Measurements from ENCODE around the gene HEBP2.

Gene HEBP2

DNA sequence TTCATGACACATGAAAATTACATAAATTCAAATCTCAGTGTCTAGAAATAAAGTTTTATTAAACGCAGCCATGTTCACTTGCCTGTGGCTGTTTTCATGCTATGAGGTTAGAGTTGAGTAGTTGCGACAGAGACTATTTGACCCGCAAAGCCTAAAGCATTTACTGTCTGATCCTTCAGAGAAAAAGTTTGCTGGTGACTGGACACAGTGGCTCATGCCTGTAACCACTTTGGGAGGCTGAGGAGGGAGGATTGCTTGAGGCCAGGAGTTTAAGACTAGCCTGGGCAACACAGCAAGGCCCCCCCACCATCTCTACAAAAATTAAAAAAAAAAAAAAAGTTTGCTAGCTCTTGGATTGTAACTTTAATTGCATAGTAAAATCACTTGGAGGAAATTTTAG is 17.1 kb upstream of the HEBP2 start:
- no peak for ATAC-seq
- no peak for TF ChIP-seq CREB5 (CRISPR knock-in tag; IDR thresholded peaks at IDR 0.05; ENCODE audit: low read depth)
- no peak for TF ChIP-seq CSRNP3 (CRISPR knock-in tag; IDR thresholded peaks at IDR 0.05)
- TF ChIP-seq PATZ1 (CRISPR knock-in tag; IDR thresholded peaks at IDR 0.05; ENCODE audit: borderline replicate concordance): no peak
- TF ChIP-seq CSDC2 (CRISPR knock-in tag; IDR thresholded peaks at IDR 0.05): no peak
- no peak for TF ChIP-seq OSR1 (CRISPR knock-in tag; IDR thresholded peaks at IDR 0.05)
- no peak for TF ChIP-seq PPARA (CRISPR knock-in tag; IDR thresholded peaks at IDR 0.05; ENCODE audit: borderline replicate concordance)
- no peak for TF ChIP-seq TCF4 (CRISPR knock-in tag; IDR thresholded peaks at IDR 0.05; ENCODE audit: borderline replicate concordance)
- TF ChIP-seq SNAI2 (CRISPR knock-in tag; IDR thresholded peaks at IDR 0.05): no peak
- no peak for TF ChIP-seq BACH2 (CRISPR knock-in tag; IDR thresholded peaks at IDR 0.05; ENCODE audit: borderline replicate concordance)
- TF ChIP-seq GLIS3 (CRISPR knock-in tag; IDR thresholded peaks at IDR 0.05): no peak
- no peak for TF ChIP-seq ZNF565 (CRISPR knock-in tag; conservative IDR thresholded peaks at IDR 0.05; ENCODE audit: low read depth)
- no peak for TF ChIP-seq ARNTL (CRISPR knock-in tag; IDR thresholded peaks at IDR 0.05; ENCODE audit: borderline replicate concordance, low read depth)
- TF ChIP-seq TOX (CRISPR knock-in tag; IDR thresholded peaks at IDR 0.05; ENCODE audit: borderline replicate concordance): no peak
- no peak for TF ChIP-seq ZNF8 (CRISPR knock-in tag; IDR thresholded peaks at IDR 0.05)

DNA sequence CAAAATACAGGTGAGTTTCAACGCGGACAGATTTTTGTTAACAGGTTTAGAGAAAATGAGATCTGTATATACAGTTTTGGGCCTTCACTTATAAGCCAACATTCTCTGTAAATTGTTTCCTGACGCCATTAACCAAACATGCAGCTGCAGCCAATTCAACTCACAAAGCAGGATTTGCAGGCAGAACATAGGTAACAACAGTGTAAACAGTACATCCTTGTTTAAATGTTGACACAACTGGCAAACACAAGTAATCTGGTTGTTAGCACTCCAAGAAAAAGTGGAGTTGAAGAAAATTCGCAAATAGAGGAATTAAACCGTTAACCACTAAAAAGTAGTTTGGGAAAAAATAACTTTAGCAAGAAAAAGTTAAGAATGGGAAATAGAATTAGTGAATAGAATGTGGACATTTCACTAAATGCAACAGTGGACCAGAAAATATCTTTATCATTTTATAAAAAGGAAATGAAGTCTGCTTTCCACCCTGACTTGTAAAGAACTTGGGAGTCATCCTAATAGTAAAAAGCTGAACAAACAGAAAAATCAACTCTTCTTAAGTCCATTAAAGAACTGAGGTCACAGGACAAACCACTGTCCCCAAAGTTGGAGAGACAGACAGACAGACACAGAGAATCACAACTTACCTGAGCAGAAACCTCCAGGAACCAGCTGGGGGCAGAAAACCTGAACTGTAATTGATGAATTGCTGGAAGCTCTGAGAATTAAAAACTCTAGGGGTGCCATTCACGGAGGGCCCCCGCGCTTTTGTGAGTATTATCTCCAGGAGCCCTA is 16.2 kb upstream of the HEBP2 start:
- TF ChIP-seq ISL1 (CRISPR knock-in tag; IDR thresholded peaks at IDR 0.05) (no peak), CSRNP3 (CRISPR knock-in tag; IDR thresholded peaks at IDR 0.05) (no peak), TCF4 (CRISPR knock-in tag; IDR thresholded peaks at IDR 0.05; ENCODE audit: borderline replicate concordance) (no peak), BACH2 (CRISPR knock-in tag; IDR thresholded peaks at IDR 0.05; ENCODE audit: borderline replicate concordance) (no peak), TOX (CRISPR knock-in tag; IDR thresholded peaks at IDR 0.05; ENCODE audit: borderline replicate concordance) (no peak), CREB5 (CRISPR knock-in tag; IDR thresholded peaks at IDR 0.05; ENCODE audit: low read depth) (no peak)
- TF ChIP-seq, protein P1, sequence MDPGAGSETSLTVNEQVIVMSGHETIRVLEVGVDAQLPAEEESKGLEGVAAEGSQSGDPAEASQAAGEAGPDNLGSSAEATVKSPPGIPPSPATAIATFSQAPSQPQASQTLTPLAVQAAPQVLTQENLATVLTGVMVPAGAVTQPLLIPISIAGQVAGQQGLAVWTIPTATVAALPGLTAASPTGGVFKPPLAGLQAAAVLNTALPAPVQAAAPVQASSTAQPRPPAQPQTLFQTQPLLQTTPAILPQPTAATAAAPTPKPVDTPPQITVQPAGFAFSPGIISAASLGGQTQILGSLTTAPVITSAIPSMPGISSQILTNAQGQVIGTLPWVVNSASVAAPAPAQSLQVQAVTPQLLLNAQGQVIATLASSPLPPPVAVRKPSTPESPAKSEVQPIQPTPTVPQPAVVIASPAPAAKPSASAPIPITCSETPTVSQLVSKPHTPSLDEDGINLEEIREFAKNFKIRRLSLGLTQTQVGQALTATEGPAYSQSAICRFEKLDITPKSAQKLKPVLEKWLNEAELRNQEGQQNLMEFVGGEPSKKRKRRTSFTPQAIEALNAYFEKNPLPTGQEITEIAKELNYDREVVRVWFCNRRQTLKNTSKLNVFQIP (CRISPR knock-in tag; IDR thresholded peaks at IDR 0.05; ENCODE audit: borderline replicate concordance, low read depth): no peak
- ATAC-seq: no peak

DNA sequence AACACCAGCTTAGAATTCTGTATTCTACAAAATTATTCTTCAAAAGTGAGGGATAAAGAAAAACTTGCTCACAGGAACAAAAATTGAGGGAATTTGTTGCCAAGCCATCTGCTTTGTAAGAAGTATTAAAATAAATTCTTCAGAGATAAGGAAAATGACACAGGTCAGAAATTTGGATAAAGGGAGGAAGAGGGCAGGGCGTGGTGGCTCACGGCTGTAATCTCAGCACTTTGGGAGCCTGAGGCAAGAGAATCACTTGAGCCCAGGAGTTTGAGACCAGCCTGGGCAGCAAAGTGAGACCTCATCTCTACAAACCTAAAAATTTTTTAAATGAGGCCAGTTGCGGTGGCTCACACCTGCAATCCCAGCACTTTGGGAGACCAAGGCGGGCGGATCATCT is 14.5 kb upstream of the HEBP2 start:
- TF ChIP-seq SNAI2 (CRISPR knock-in tag; IDR thresholded peaks at IDR 0.05) (no peak), RARB (CRISPR knock-in tag; IDR thresholded peaks at IDR 0.05) (no peak), ZFP30 (CRISPR knock-in tag; IDR thresholded peaks at IDR 0.05) (no peak), ZC3H10 (CRISPR knock-in tag; IDR thresholded peaks at IDR 0.05) (no peak), TOX (CRISPR knock-in tag; IDR thresholded peaks at IDR 0.05; ENCODE audit: borderline replicate concordance) (no peak), CREB5 (CRISPR knock-in tag; IDR thresholded peaks at IDR 0.05; ENCODE audit: low read depth) (no peak)
- ATAC-seq: no peak

Data from SK-N-SH treated with all-trans-retinoic acid at 6 μM for 48 hours (cell line).